ENCODE measurements around the gene SNIP1.
"Not testable (repeated sequence)": the region's sequence is repeated elsewhere in the genome, so short reads cannot be mapped to it uniquely, and the experiment has no call there.

SNIP1 gene

DNA sequence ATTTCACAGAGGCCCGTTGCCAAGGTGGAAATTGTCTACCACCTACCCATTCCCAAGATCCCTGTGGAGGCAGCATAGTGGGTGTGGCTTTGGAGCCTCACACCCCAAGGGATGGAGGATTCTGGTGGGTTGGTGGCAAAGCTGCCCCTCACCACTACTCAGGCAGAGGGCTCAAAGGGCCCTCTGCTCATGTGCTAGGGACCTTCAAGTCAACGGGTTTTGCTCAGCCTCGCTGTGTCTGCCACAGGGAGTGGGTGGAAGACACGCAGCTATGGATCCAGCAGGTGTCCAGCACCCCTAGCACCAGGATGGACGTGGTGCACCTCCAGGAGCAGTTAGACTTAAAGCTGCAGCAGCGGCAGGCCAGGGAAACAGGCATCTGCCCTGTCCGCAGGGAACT, 5.0 kb upstream of the SNIP1 start:
- no peak for DNase-seq (ENCODE audit: low spot score)

DNA sequence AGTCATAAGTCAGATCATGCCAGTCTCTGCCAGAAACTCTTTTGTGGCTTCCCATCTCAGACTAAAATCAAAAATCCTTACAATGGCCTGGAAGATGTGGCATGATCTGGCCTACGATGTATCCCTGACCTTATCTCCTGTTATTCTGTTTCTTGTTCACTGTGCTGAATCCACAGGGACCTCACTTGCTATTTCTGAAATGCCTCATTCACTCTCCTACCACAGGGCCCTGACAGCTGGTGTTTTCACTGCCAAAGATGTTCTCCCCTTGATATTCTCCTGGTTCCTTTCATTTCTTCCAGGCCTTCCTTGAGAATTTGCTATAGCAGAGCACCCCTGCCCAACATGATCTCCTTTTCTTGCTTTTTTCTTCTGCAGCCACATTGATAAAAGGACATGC, 4.3 kb upstream of the SNIP1 start:
- DNase-seq (ENCODE audit: low spot score), result no peak

DNA sequence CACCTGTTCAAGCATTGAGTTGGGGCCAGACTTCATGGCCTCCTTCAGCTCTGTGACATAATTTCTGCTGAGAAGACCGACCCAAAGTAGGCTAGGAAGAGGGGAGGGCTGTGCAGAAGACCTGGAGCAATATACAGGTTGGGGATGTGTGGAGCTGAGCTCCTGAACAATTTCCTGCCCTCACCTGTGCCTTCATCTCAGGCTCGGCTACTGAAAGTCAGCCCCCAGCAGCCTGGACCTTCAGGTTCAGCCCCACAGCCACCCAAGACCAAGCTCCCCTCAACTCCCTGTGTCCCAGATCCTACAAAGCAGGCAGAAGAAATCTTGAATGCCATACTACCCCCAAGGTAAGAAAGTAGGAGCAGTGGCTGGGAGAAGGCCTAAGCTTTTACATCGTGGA, 3.3 kb upstream of the SNIP1 start:
- no peak for DNase-seq (ENCODE audit: low spot score)

DNA sequence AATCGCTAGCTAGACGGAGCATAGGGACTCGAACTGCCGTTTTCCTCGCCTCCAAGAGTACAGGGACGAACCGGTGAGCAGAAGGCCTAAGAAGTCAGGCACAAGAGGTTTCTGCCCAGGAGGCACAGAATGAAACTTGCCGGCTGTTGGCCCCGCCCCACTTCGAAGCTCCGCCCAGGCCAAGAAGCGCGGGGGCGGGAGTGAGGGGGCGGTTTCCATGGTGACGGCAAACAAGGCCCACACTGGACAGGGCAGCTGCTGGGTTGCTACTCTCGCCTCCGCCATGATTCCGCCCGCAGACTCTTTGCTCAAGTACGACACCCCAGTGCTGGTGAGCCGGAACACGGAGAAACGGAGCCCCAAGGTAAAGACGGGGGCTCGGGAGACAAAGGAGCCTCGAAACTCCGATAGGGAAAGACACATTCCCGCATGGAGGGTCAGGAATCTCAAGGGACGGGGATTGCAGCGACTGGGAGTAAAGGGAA, 2.7 kb upstream of the SNIP1 start, which contains the start of gene DNALI1:
Gene DNALI1, plus strand, starts transcription at position 229 of the 485 bp plus-strand sequence. Its CDS starts 55 bp downstream, at position 284.
- peak; percentile 92 for DNase-seq (ENCODE audit: low spot score)

DNA sequence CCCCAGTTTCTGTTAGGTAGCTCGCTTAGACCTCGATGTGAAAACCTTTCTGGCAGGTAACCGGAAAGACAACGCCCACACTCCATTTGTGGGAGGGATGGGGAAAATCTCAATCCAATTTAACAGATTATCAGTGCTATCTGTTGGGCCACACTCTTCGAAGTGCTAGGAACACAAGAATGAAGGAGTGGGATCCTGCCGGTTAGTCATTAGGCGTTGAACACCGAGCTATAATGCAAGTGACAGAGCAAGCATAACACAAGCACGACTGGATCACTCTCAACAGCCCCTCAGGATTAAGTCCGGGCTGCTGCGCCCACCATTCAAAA, 531 bp downstream of the SNIP1 start:
- DNase-seq (ENCODE audit: low spot score), result no peak

- no peak for DNase-seq (ENCODE audit: low spot score)
These were observed 4.8 kb downstream of the SNIP1 start for GRCh38 chr1:37549341-37549740.

- no peak for DNase-seq (ENCODE audit: low spot score)
These were observed 9.1 kb downstream of the SNIP1 start for GRCh38 chr1:37545019-37545418.

DNA sequence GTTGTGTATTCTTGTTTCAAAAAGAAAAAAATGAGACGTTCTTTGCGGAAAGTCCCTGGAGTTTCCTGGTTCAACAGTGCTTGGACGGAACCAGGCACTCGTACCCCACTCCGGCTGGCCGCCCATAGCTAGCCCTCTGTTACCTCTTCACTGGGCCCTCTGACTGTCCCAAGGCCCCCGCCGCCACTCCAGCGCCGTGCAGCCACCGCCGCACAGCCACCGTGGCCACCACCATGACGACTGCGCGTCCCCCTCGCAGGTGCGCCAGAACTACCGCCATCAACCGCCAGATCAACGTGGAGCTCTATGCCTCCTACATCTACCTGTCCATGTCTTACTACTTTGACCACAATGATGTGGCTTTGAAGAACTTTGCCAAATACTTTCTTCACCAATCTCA, 9.6 kb downstream of the SNIP1 start:
- no peak for DNase-seq (ENCODE audit: low spot score)

DNA sequence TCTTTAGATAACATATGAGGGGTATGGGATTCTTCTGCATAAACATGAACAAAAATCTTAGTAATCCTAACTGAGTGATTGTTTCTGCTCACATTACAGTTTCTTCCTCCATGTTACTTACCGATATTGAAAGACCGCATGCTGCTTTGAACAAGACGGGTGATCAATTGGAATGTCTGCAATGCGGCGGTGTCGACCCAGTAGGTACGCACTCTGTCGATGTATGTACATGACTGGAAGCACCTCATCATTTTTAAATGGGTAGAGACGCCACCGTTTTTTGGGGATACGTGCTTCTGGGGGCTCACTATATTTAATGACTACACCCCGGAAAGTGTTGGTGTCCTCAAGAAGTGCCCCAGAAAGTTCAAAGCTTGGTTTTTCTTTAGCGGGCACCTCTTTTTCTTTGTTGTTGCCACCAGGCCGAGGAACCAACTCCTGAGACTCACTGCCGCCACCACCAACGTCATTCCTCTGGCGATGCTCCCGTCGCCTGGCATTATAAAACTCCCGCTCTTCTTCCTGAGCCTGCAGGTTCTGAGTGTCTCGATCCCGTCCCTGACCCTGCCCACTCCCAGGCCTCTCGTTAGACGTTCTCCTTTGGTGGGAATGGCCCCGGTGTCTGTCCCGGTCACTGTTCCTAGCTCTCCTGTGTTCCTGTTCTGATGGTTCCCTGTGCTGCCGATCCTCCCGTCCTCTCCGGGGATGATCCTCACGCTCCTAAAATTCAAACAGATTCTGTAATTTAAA, 13.9 kb downstream of the SNIP1 start:
- no peak for DNase-seq (ENCODE audit: low spot score)

GRCh38 chr1:37539154-37539553, 14.9 kb downstream of the SNIP1 start:
- DNase-seq (ENCODE audit: low spot score), result not testable (repeated sequence)

GRCh38 chr1:37537378-37537777, 16.7 kb downstream of the SNIP1 start:
- DNase-seq (ENCODE audit: low spot score), result peak; percentile 54

- DNase-seq (ENCODE audit: low spot score), result peak; percentile 69
These were observed 20.6 kb downstream of the SNIP1 start for GRCh38 chr1:37533317-37534093.

- DNase-seq (ENCODE audit: low spot score), result not testable (repeated sequence)
These were observed 21.5 kb downstream of the SNIP1 start for GRCh38 chr1:37532418-37533156.

DNA sequence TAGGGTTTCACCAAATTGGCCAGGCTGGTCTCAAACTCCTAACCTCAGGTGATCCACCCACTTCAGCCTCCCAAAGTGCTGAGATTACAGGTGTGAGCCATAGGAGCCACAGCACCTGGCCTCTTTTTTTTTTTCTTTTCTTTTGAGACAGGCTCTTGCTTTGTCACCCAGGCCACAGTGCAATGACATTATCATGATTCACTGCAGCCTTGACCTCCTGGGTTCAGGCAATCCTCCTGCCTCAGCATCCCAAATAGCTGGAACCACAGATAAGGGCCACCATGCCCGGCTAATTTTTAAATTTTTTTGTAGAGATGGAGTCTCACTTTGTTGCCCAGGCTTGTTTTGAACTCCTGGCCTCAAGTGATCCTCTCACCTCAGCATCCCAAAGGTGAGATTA, 24.2 kb downstream of the SNIP1 start:
- peak; percentile 42 for DNase-seq (ENCODE audit: low spot score)

DNA sequence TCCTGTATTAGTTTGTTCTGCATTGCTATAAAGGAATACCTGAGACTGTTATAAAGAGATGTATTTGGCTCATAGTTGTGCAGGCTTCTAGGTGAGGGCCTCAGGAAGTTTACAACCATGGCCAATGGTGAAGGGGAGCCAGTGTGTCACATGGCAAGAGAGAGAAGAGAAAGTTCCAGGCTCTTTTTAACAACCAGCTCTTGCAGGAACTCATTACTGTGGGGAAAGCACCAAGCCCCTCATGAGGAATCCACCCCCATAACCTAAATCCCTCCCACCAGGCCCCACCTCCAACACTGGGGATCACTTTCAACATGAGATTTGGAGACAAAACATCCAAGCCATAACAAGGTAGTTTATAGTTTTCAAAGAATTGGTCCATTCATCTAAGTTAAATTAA, 34.5 kb downstream of the SNIP1 start:
- no peak for DNase-seq (ENCODE audit: low spot score)

DNA sequence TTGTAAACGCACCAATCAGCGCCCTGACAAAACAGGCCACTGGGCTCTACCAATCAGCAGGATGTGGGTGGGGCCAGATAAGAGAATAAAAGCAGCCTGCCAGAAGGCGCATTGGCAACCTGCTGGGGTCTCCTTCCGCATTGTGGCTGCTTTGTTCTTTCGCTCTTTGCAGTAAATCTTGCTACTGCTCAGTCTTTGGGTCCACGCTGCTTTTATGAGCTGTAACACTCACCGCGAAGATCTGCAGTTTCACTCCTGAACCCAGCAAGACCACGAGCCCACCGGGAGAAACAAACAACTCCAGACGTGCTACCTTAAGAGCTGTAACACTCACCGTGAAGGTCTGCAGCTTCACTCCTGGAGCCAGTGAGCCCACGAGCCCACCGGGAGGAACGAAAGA, 35.2 kb downstream of the SNIP1 start:
- not testable (repeated sequence) for DNase-seq (ENCODE audit: low spot score)

- DNase-seq (ENCODE audit: low spot score), result not testable (repeated sequence)
These were observed 35.9 kb downstream of the SNIP1 start for GRCh38 chr1:37518241-37518640.

DNA sequence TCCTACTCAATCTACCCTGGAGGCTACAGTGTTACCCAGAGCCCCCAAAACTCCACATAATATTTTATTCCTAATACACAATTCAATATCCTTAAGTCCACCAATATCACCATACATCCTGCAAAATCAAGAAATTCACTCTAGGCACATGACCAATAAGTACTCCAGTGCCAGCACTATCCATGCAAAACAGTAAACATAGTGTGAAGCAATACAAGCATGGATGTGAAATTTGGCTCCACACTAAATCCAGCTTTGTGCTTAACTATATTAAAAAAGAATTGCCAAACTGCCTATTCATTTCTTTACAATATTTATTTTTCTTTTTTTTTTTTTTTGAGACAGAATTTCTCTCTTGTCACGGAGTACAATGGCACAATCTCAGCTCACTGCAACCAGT, 36.5 kb downstream of the SNIP1 start:
- no peak for DNase-seq (ENCODE audit: low spot score)

DNA sequence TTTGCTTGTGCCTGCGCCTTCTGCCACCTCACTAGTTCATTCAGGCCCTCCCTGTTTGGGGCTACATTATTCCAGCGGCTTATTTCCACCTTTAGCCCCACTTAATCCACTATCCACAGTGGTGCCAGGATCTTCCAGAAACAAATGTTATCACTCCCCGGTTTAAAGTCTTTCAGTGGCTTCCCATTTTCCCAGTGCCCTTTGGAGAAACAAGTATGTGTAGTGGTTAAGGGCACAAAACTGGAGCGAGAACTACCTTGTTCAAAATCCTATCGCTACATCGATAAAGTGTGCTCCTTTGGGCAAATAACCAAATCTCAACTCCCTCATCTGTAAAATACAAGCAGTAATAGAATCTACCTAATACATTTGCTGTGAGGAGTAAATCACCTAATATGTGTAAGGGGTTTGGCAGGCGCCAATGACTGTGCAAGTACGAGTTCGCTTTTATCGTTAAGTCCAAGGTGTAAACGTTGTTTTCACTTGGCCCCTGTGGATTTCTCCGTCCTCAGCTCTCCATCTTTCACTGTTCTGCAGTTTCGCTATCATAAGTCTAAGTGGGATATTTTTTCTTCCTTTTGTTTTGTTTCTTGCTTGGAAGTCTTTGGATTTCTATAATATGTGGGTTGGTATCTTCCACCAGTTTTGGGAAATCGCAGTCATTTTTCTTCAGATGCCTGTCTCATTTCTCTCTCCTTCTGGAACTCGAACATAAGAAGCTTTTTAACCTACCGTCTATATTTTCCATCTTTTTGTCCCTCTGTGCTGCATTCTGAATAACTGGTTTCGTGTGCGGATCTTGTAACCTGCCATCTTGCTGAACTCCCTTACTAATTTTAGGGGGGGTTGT, 38.7 kb downstream of the SNIP1 start:
- DNase-seq (ENCODE audit: low spot score), result no peak

DNA sequence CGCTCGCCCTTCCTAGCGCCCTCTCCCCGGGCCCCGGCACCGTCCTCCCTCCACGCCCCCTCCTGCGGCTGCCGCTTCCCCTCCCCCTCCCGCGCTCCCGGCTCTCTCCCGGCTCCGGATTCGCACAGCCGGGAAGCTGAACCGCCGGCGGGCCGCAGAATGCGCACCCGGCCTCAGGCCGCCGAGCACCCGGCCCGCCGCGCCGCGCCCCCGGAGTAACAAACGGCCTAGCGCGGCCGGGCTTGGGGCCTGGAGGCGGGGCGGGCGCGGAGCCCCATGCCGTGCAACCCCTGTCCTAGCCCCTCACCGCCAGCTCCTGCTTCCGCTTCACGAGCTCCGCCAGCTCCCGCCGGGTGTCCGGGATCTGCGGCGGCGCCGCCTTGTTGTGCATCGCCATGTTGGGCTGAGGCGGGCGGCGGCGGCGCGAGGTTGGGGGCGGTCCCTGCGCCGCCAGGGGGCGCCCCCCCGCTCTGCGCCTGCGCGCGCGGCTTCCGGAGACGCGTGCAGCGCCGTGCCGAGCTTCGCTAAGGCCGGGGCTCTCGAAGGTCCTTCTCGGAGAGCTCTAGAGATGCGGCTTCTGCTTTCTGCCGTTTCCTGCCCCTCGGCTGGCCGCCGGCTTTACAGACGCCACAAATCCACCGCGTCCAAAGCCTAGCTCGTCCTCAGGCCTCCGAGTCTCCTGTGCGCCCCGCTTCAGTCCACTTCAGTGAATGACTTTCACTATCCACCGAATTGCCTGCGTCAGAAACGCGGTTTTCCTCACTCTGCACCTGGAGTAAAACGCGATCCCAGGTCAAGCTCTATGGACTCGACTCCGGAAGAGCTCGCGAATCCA, 39.5 kb downstream of the SNIP1 start, which contains the start of gene MEAF6:
Gene MEAF6, minus strand, starts transcription at position 417 of the 835 bp plus-strand sequence. Its CDS starts 20 bp downstream, at position 397.
- peak; percentile 86 for DNase-seq (ENCODE audit: low spot score)
